Stimulated activated CD8-positive, alpha-beta memory T cell treated with anti-CD3 and anti-CD28 coated beads, Interleukin-15, amount 100 ng/mL, for 4 hours (primary cell): ENCODE data around the gene ZNF333.
"Not testable (repeated sequence)": the region's sequence is repeated elsewhere in the genome, so short reads cannot be mapped to it uniquely, and the experiment has no call there.

ENCODE experiments used
- DNase-seq, 2 donors: peaks; one replicate each; pipeline ENCODE4 v3.0.0-alpha.2; 2020; ENCODE audit warnings: low read depth in 2 of 2

The ZNF333 gene

GRCh38 chr19:14768001-14768400, 78.2 kb downstream of the ZNF333 start:
- no peak for DNase-seq

DNA sequence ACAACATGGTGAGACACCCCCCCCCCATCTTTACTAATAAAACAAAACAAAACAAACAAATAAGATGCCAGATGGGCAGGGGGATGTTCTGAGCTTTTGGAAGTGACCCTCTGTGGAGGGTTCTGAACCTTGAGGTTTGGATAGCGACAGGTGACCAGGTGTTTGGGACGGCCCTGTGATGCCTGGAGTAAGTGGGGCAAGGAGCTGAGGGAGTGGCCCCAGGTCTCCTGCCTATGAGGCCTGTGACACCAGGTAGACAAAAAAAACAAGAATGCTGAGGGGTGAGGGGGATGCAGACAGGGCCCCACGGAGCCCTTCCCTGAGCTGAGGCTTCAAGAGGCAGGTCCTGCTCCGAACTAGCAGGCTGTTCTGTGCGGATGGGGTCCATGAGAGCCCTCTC, 79.4 kb downstream of the ZNF333 start:
- no peak for DNase-seq

DNA sequence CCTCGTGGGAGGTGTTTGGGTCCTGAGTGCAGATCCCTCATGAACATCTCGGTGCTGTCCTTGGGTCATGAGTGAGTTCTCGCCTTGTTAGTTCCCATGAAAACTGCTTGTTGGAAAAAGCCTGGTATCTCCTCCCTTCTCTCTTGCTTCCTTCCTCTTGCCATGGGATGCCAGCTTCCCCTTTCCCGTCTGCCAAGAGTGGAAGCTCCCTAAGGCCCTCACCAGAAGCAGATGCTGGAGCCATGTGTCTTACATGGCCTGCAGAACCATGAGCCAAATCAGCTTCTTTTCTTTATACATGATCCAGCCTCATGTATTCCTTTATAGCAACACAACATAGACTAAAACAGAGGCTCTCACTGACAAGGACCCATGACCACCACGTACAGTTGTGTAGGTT, 80.3 kb downstream of the ZNF333 start:
- DNase-seq, result no peak

DNA sequence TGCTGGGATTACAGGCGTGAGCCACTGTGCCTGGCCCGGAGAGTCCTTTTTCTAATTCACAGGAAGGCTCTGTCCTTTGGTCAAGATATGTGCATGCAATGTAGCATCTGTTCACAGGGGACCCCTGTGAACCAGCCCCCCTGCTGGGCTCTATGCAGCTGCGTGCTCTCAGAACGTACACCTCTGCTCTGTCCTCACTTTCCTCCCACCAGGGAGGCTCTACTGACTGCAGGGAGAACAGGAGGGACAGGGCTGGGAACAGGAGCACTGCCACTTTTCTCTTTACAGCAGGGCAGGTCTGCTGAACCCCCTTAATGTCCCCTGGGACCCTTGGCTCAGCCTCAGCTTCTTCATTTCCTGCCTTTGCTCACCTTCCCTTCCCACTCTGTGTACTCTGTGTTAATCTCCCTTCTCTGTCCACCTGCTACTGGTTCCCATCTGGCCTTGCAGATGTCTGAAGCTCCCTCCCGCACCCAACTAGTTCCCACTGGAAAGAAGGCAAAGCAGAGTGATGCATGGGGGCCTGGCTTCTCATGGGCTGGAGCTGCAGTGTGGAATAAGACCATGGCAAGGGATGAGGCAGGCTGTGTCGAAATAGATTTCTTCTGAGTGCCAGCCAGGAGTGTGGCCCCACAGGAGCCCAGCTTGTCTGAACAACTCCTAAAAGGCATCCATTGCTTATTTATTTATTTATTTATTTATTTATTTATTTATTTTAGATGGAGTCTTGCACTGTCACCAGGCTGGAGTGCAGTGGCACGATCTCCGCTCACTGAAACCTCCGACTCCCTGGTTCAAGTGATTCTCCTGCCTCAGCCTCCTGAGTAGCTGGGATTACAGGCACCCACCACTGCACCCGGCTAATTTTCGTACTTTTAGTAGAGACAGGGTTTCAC, 81.3 kb downstream of the ZNF333 start:
- DNase-seq, result no peak

DNA sequence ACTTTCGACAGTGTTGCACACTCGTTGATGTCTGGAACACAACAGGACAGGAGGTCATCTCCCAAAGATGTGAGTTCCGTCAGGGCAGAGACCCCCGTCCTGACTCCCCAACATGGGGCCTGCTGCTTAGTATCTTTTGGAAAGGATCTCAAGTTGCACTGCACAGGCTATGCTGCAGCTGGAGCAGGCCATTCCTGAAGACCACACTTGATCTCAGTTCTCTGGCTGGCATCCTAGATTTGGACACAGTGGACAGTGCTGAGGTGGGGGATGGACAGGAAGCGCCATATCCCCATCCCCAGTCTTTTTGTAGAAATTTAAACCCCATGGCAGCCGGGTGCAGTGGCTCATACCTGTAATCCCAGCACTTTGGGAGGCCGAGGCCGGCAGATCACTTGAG, 82.6 kb downstream of the ZNF333 start:
- no peak for DNase-seq

- no peak for DNase-seq
Observed at GRCh38 chr19:14772995-14773394, 83.1 kb downstream of the ZNF333 start.

- not testable (repeated sequence) for DNase-seq
Observed at GRCh38 chr19:14773722-14774121, 83.9 kb downstream of the ZNF333 start.

- DNase-seq, result no peak
Observed at GRCh38 chr19:14774373-14774772, 84.5 kb downstream of the ZNF333 start.

DNA sequence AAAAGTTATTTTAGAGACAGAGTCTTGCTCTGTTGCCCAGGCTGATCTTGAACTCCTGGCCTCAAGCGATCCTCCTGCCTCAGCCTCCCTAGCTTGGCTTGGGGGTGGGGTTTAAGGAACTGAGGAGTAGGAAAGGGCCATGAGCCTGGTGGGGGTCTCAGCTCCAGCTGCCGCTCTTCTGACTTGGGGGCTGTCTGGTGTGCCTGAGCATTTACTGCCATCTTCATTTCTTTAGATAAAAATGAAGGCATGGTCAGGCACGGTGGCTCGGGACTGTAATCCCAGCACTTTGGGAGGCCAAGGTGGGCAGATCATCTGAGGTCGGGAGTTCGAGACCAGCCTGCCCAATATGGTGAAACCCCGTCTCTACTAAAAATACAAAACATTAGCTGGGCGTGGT, 85.5 kb downstream of the ZNF333 start:
- not testable (repeated sequence) for DNase-seq

DNA sequence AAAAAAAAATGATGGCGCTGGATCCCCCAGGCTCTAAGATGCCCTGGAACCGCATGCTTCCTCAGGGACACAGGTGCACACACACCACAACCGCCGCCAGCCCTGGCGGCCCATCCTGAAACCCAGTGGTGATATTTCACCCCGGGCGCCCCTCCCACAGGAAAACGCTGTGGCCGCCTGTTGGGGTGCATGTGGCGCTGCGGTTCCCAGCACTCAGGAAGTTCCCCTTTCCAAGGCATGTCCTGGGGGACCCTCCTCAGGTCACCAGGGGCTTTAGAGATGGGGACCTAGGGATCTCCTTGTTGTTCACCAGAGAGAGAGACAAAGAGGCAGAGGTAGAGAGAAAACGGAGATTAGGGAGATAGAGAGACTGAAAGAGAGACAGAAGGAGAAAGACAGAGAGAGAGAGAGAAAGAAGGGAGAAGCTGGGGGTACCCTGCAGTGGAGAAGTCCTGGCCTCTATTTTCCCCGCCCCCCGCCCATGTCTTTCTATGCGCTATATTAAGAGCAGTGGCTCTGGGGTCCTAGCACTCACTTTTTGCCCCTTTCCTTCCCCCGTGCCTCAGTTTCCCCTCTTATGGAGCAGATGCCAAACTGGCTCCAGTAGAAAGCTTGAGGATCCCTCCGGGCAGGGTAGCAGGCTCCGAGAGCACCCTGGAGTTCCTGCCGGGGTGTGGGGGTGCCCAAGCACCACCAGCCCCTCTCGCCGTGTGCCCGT, 86.2 kb downstream of the ZNF333 start:
- no peak for DNase-seq

DNA sequence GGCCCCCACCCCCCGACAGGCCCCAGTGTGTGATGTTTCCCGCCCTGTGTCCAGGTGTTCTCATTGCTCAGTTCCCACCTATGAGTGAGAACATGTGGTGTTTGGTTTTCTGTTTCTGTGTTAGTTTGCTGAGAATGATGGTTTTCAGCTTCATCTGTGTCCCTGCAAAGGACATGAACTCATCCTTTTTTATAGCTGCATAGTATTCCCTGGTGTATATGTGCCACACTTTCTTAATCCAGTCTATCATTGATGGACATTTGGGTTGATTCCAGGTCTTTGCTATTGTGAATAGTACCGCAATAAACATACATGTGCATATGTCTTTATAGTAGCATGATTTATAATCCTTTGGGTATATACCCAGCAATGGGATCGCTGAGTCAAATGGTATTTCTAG, 87.8 kb downstream of the ZNF333 start:
- DNase-seq, result not testable (repeated sequence)

DNA sequence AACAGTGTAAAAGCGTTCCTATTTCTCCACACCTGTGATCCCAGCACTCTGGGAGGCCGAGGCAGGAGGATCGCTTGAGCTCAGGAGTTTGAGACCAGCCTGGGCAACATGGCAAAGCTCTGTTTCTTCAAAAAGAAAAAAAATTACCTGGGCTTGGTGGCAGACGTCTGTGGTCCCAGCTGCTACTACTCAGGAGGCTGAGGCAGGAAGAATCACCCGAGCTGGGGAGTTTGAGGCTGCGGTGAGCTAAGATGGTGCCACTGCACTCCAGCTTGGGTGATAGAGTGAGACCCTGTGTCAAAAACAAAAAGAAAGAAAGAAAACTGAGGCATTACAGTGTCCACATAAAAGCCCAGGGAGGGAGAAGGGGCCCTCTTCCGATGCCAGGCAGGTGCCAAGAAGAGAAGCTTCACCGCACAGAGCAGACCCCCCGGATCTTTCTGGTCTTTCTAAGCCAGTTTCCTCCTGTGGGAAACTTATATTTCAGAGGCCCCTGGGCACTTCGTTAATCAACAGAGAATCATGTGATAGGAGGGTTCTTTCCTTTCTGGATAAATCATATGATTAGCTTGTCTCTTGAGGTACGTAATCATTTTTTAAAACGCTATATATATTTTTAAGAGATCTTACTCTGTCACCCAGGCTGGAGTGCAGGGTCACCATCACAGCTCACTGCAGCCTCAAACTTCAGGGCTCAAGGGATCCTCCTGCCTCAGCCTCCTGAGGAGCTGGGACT, 88.4 kb downstream of the ZNF333 start, which contains the start of gene ADGRE2:
TSS of gene ADGRE2 (minus strand) at position 451 of the 736 bp plus-strand sequence. CDS start 1,804 bp downstream, outside the sequence.
- not testable (repeated sequence) for DNase-seq

GRCh38 chr19:14779151-14779550, 89.3 kb downstream of the ZNF333 start:
- no peak for DNase-seq

DNA sequence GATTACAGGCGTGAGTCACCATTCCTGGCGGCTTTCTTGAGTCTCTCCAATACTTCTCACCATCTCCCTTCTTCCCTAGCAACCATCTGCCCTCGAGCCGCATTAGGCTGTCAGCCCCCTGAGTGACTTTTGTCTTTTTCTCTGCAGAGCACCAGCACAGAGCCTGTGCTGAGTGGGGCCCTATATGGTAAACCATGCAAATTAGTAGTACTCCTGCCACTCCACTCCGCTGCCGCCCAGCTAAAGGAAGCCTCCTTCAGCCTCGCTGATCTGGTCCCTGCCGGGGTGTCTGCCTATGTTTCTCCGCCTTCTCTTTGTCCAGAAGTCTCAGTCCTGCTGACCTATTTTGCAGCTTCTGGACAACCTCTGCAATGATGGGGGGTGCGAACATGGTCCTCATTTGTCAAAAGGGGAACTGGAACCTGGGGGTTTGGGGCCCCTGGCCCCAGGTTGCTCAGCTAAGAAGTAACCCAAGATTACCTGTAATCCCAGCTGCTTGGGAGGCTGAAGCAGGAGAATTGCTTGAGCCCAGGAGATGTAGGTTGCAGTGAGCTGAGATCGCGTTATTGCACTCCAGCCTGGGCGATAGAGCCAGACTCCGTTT, 90.9 kb downstream of the ZNF333 start:
- DNase-seq, result not testable (repeated sequence)

- not testable (repeated sequence) for DNase-seq
Observed at GRCh38 chr19:14781713-14782536, 92.1 kb downstream of the ZNF333 start.

DNA sequence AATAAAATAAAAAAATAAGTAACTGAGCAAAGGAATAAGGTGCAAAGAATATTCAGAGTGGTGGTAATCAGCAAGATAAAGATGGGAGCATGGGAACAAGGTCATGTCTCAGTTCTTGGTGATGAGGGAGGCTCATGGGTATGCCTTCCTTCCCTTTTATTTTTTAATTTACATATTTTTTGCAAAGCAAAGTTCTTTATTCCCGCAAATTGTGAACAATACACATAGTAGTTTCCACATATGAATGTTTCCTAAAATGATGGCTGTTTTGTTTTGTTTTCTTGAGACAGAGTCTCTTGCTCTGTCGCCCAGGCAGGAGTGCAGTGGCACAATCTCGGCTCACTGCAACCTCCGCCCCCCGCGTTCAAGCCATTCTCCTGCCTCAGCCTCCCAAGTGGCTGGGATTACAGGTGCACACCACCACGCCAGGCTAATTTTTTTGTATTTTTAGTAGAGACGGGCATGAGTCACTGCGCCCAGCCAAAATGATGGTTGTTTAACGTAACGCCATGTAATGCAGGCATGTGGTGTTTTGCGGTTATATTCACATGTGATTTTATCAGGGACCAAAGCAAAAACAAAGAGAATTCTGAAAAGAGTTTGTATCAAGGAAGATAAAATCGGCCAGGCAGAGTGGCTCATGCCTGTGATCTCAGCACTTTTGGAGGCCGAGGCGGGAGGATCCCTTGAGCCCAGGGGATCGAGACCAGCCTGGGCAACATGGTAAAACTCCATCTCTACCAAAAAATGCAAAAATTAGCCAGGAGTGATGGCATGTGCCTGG, 93.0 kb downstream of the ZNF333 start:
- no peak for DNase-seq
